Astrocyte (in vitro differentiated cells and primary cell): Measurements from ENCODE around the gene TLK2. TPM values are rescaled to one million over a fixed set of nuclear protein-coding genes. Genes with fewer than 3 reads are reported as not detected.
"Not testable (repeated sequence)": the region's sequence is repeated elsewhere in the genome, so short reads cannot be mapped to it uniquely, and the experiment has no call there.

Source experiments
- DNase-seq: peaks from one replicate; pipeline ENCODE4 v3.0.0-alpha.2; 2010; ENCODE audit warnings: low read depth
- FAIRE-seq: peaks from 2 replicates; lab custom pipeline; 2011; peaks lifted over from hg19 to GRCh38; lab: Jason Lieb, UNC
- H2AFZ ChIP-seq: 2 replicates; pipeline ENCODE4 v1.6.0; 2012; ENCODE audit warnings: low read depth, low read length, inconsistent platforms
- H3K27ac ChIP-seq: 2 replicates; pipeline ENCODE4 v1.5.1; 2011; ENCODE audit warnings: low read depth, low read length, inconsistent platforms
- H3K27me3 ChIP-seq: 2 replicates; pipeline ENCODE4 v1.6.0; 2011; ENCODE audit warnings: low read length, inconsistent platforms; ENCODE audit not compliant: insufficient read depth
- H3K36me3 ChIP-seq: 2 replicates; pipeline ENCODE4 v1.5.1; 2011; ENCODE audit warnings: low read length, inconsistent platforms; ENCODE audit not compliant: insufficient read depth
- H3K4me1 ChIP-seq: 2 replicates; pipeline ENCODE4 v1.5.1; 2011; ENCODE audit warnings: low read length, inconsistent platforms; ENCODE audit not compliant: insufficient read depth
- H3K4me2 ChIP-seq: 2 replicates; pipeline ENCODE4 v1.6.0; 2012; ENCODE audit warnings: low read length, inconsistent platforms
- H3K4me3 ChIP-seq: 2 replicates; pipeline ENCODE4 v1.5.1; 2011; ENCODE audit warnings: low read depth, mild to moderate bottlenecking, low read length, inconsistent platforms; ENCODE audit not compliant: insufficient read depth
- H3K79me2 ChIP-seq: 2 replicates; pipeline ENCODE4 v1.6.0; 2012; ENCODE audit warnings: mild to moderate bottlenecking, low read length, inconsistent platforms; ENCODE audit not compliant: insufficient read depth
- H3K9ac ChIP-seq: 2 replicates; pipeline ENCODE4 v1.6.0; 2012; ENCODE audit warnings: mild to moderate bottlenecking, low read length, inconsistent platforms
- H3K9me3 ChIP-seq: 2 replicates; pipeline ENCODE4 v1.5.1; 2012; ENCODE audit warnings: low read depth, mild to moderate bottlenecking, low read length, inconsistent platforms; ENCODE audit not compliant: insufficient read depth
- H4K20me1 ChIP-seq: 2 replicates; pipeline ENCODE4 v1.6.0; 2012; ENCODE audit warnings: low read length, inconsistent platforms; ENCODE audit not compliant: insufficient read depth
- H3K27ac Mint-ChIP-seq: one replicate; pipeline ENCODE4 v1.8.0; 2021; ENCODE audit warnings: mild to moderate bottlenecking, mixed read lengths; ENCODE audit not compliant: unreplicated experiment
- H3K27me3 Mint-ChIP-seq: one replicate; pipeline ENCODE4 v1.8.0; 2021; ENCODE audit warnings: low read depth, mixed read lengths; ENCODE audit not compliant: unreplicated experiment
- H3K36me3 Mint-ChIP-seq: one replicate; pipeline ENCODE4 v1.8.0; 2021; ENCODE audit warnings: low read depth, mixed read lengths; ENCODE audit not compliant: unreplicated experiment
- H3K4me1 Mint-ChIP-seq: one replicate; pipeline ENCODE4 v1.8.0; 2021; ENCODE audit warnings: low read depth, mixed read lengths; ENCODE audit not compliant: unreplicated experiment
- H3K4me3 Mint-ChIP-seq: one replicate; pipeline ENCODE4 v1.8.0; 2021; ENCODE audit warnings: mild to moderate bottlenecking, moderate library complexity, mixed read lengths; ENCODE audit not compliant: unreplicated experiment
- H3K9me3 Mint-ChIP-seq: one replicate; pipeline ENCODE4 v1.8.0; 2021; ENCODE audit warnings: mild to moderate bottlenecking, mixed read lengths; ENCODE audit not compliant: unreplicated experiment
- CTCF ChIP-seq: IDR thresholded peaks from 2 replicates; pipeline ENCODE4 v1.5.1; 2011; ENCODE audit warnings: low read depth, mild to moderate bottlenecking, inconsistent platforms, low read length, moderate library complexity; ENCODE audit not compliant: insufficient read depth
- EZH2 ChIP-seq: IDR thresholded peaks from 2 replicates; pipeline ENCODE4 v1.6.1; 2012; ENCODE audit warnings: mild to moderate bottlenecking, low read length, inconsistent platforms; ENCODE audit not compliant: insufficient read depth
- total RNA-seq: library from RNA; stranded (reverse); gene quantifications from 2 replicates; pipeline ENCODE4 v1.2.1, GENCODE V29; 2021

Gene TLK2
- total RNA-seq, 1 donor from 2014 or later, result 53.0 TPM

GRCh38 chr17:62611292-62611691 lies 132.7 kb downstream of the TLK2 start:
- Mint-ChIP-seq H3K27ac (no peak overlapping the region), H3K9me3 (no peaks in the 10 kb centered on the region), H3K27me3 (no peaks in the 10 kb centered on the region), H3K4me1 (peaks cover 27% of the 10 kb centered on the region), H3K4me3 (no peak overlapping the region), H3K36me3 (peaks cover 23% of the 10 kb centered on the region)
- Histone ChIP-seq H3K79me2 (no peaks in the 10 kb centered on the region), H3K4me1 (no peaks in the 10 kb centered on the region), H3K4me3 (no peak overlapping the region), H3K9me3 (no peaks in the 10 kb centered on the region), H3K27ac (no peak overlapping the region), H3K4me2 (no peak overlapping the region), H2AFZ (no peak overlapping the region), H3K27me3 (no peaks in the 10 kb centered on the region), H3K36me3 (peaks cover 38% of the 10 kb centered on the region), H3K9ac (no peak overlapping the region), H4K20me1 (peaks cover 4% of the 10 kb centered on the region)
- no peak for DNase-seq
- FAIRE-seq, result no peak
- TF ChIP-seq CTCF, result no peak
- TF ChIP-seq EZH2, result no peak

GRCh38 chr17:62611728-62612127 lies 133.1 kb downstream of the TLK2 start:
- no peak overlapping the region for H3K4me2 ChIP-seq
- H3K4me3 Mint-ChIP-seq, result no peak overlapping the region
- no peak overlapping the region for H3K9ac ChIP-seq
- H2AFZ ChIP-seq, result no peak overlapping the region
- no peaks in the 10 kb centered on the region for H3K27me3 Mint-ChIP-seq
- H3K27ac Mint-ChIP-seq, result no peak overlapping the region
- no peaks in the 10 kb centered on the region for H3K9me3 Mint-ChIP-seq
- H3K4me1 ChIP-seq, result no peaks in the 10 kb centered on the region
- H3K27ac ChIP-seq, result no peak overlapping the region
- H3K4me3 ChIP-seq, result no peak overlapping the region
- no peaks in the 10 kb centered on the region for H3K79me2 ChIP-seq
- FAIRE-seq (no peak), DNase-seq (no peak)
- no peaks in the 10 kb centered on the region for H3K9me3 ChIP-seq
- H3K27me3 ChIP-seq, result no peaks in the 10 kb centered on the region
- peaks cover 4% of the 10 kb centered on the region for H4K20me1 ChIP-seq
- peaks cover 22% of the 10 kb centered on the region for H3K36me3 Mint-ChIP-seq
- TF ChIP-seq CTCF (no peak), EZH2 (no peak)
- H3K4me1 Mint-ChIP-seq, result peaks cover 27% of the 10 kb centered on the region
- peaks cover 34% of the 10 kb centered on the region for H3K36me3 ChIP-seq

- H2AFZ ChIP-seq, H3K4me3 Mint-ChIP-seq, H4K20me1 ChIP-seq, H3K79me2 ChIP-seq, H3K4me1 ChIP-seq, H3K9ac ChIP-seq, FAIRE-seq, H3K27ac Mint-ChIP-seq, H3K4me2 ChIP-seq, H3K9me3 ChIP-seq, H3K9me3 Mint-ChIP-seq, H3K27me3 ChIP-seq, DNase-seq, H3K27me3 Mint-ChIP-seq, H3K27ac ChIP-seq, H3K4me3 ChIP-seq: not testable (repeated sequence)
- peaks cover 33% of the 10 kb centered on the region for H3K36me3 ChIP-seq
- H3K4me1 Mint-ChIP-seq, result peaks cover 33% of the 10 kb centered on the region
- peaks cover 17% of the 10 kb centered on the region for H3K36me3 Mint-ChIP-seq
These were observed 133.7 kb downstream of the TLK2 start for GRCh38 chr17:62612289-62612688.

- Mint-ChIP-seq H3K27ac (peak overlapping the region; percentile 83), H3K36me3 (peaks cover 15% of the 10 kb centered on the region), H3K4me1 (peaks cover 41% of the 10 kb centered on the region)
- H3K4me2 ChIP-seq, H3K27me3 ChIP-seq, H2AFZ ChIP-seq, H3K9me3 ChIP-seq, H3K4me3 ChIP-seq, H3K27ac ChIP-seq, FAIRE-seq, H3K79me2 ChIP-seq, H3K4me3 Mint-ChIP-seq, H4K20me1 ChIP-seq, H3K9me3 Mint-ChIP-seq, H3K4me1 ChIP-seq, DNase-seq, H3K9ac ChIP-seq, H3K27me3 Mint-ChIP-seq: not testable (repeated sequence)
- H3K36me3 ChIP-seq, result peaks cover 29% of the 10 kb centered on the region
These were observed 134.5 kb downstream of the TLK2 start for GRCh38 chr17:62613095-62613494.
